HG03060 (cell line): Measurements from ENCODE around the gene DENR.
"Not testable (repeated sequence)": the region's sequence is repeated elsewhere in the genome, so short reads cannot be mapped to it uniquely, and the experiment has no call there.

Experiments
- ATAC-seq: cut with Tn5 transposase; IDR thresholded peaks from one replicate; pipeline ENCODE4 v1.9.1; 2021; ENCODE audit warnings: low read depth, moderate number of reproducible peaks; ENCODE audit not compliant: unreplicated experiment

DENR gene

GRCh38 chr12:122752464-122753318, at the start of gene DENR:
DENR (plus strand) TSS chr12:122752824; CDS start chr12:122753702, 878 bp downstream.
- peak; percentile 94 for ATAC-seq

- ATAC-seq: not testable (repeated sequence)
Observed at GRCh38 chr12:122702890-122703611, 49.6 kb upstream of the DENR start, which contains the start of gene HCAR2. HCAR2 (minus strand) TSS chr12:122703357; CDS start chr12:122703283, 74 bp downstream.

GRCh38 chr12:122703841-122704240, 48.8 kb upstream of the DENR start:
- ATAC-seq: not testable (repeated sequence)

GRCh38 chr12:122709287-122709686, 43.3 kb upstream of the DENR start:
- not testable (repeated sequence) for ATAC-seq

GRCh38 chr12:122710341-122710740, 42.3 kb upstream of the DENR start:
- ATAC-seq: not testable (repeated sequence)

GRCh38 chr12:122711266-122711665, 41.4 kb upstream of the DENR start:
- not testable (repeated sequence) for ATAC-seq

GRCh38 chr12:122713491-122714188, 39.0 kb upstream of the DENR start:
- not testable (repeated sequence) for ATAC-seq

- ATAC-seq: not testable (repeated sequence)
Observed at GRCh38 chr12:122715211-122715610, 37.4 kb upstream of the DENR start.

- ATAC-seq: not testable (repeated sequence)
Observed at GRCh38 chr12:122716658-122717057, 36.0 kb upstream of the DENR start, which contains the start of gene HCAR3. HCAR3 (minus strand) TSS chr12:122716811; CDS start chr12:122716737, 74 bp downstream.

- ATAC-seq: no peak
Observed at GRCh38 chr12:122721057-122721545, 31.5 kb upstream of the DENR start.

GRCh38 chr12:122722387-122722786, 30.2 kb upstream of the DENR start:
- ATAC-seq: no peak

- ATAC-seq: peak; percentile 53
Observed at GRCh38 chr12:122724641-122725243, 27.9 kb upstream of the DENR start.

- no peak for ATAC-seq
Observed at GRCh38 chr12:122725452-122726079, 27.1 kb upstream of the DENR start.

- ATAC-seq: no peak
Observed at GRCh38 chr12:122726080-122726558, 26.5 kb upstream of the DENR start.

GRCh38 chr12:122729583-122730214, 22.9 kb upstream of the DENR start:
- ATAC-seq: no peak

- no peak for ATAC-seq
Observed at GRCh38 chr12:122730215-122731014, 22.2 kb upstream of the DENR start, which contains the start of gene HCAR1. HCAR1 (minus strand) TSS chr12:122730844; CDS start chr12:122730339, 505 bp downstream.

GRCh38 chr12:122732170-122732569, 20.5 kb upstream of the DENR start:
- ATAC-seq: no peak

GRCh38 chr12:122732611-122733010, 20.0 kb upstream of the DENR start:
- ATAC-seq: no peak
